ENCODE measurements around the gene GABRP.

GABRP gene

DNA sequence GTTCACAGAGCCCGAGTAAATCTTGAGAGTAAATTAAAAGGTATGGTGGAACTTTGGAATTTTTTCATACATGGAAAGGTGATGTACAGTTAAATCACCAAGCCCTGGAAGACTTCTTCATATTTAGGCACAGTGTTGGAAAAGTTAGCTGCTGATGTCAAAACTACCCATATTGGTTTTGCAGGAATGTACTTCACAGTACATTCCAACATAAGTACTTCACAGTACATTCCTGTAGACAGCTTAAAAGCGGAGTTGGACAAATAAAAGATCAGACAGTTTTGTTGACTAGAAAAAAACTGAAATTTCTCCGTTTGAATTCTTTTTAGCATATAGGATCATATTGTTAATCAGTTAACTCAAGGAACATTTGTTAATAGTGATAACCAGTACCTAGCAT, 80.1 kb downstream of the GABRP start:
- no peak overlapping the region for H3K9ac ChIP-seq (ENCODE audit: low read length)
- H3K27me3 ChIP-seq (replicated peaks; ENCODE audit: control insufficient read depth, insufficient read depth, low read length) = peaks cover 5% of the 10 kb centered on the region
- H3K9me3 ChIP-seq (ENCODE audit: control insufficient read depth, low read length) = peaks cover 30% of the 10 kb centered on the region
- peak; percentile 70 for DNase-seq (ENCODE audit: low read depth)
- no peaks in the 10 kb centered on the region for H3K36me3 ChIP-seq (ENCODE audit: control insufficient read depth, insufficient read depth, low read length, severe bottlenecking)
- no peak overlapping the region for H3K4me3 ChIP-seq (ENCODE audit: low read length)
- no peaks in the 10 kb centered on the region for H3K4me1 ChIP-seq (ENCODE audit: control insufficient read depth, insufficient read depth, low read length)

Measured in adipocyte (in vitro differentiated cells).